ENCODE measurements around the gene CAVIN1.
A peak's percentile ranks its signal among the peaks of the same experiment; 100 is the strongest.

The CAVIN1 gene

GRCh38 chr17:42422958-42423712 is at the start of gene CAVIN1:
Gene CAVIN1, minus strand, starts transcription at chr17:42423256. Its CDS starts 159 bp downstream, at chr17:42423097.
- Histone ChIP-seq H3K4me3 (peak within 1 kb of the TSS; percentile 86 to 99), H3K4me1 (peaks cover 0 to 55% (median 36%) of the 10 kb centered on the region in 4 donors), H3K27ac (peak within 1 kb of the TSS; percentile 98 to 100), H3K9me3 (no peaks in the 10 kb centered on the region), H3K27me3 (no peaks in the 10 kb centered on the region), H3K36me3 (no peaks in the 10 kb centered on the region)
- DNase-seq = peak; percentile 99 to 100
- intact Hi-C loops (cut with DNase I; ENCODE audit: low total_unique reads) = loop anchor here (5.0 kb wide), 1 partner anchor 99 kb away; no protein-coding TSS in a partner anchor
- peak in 1 of 2 experiments; percentile 5 for TF ChIP-seq CTCF (IDR thresholded peaks at IDR 0.05)

- no peak overlapping the region for H3K4me3 ChIP-seq
- H3K9me3 ChIP-seq = no peaks in the 10 kb centered on the region
- no peak for DNase-seq
- no peaks in the 10 kb centered on the region for H3K4me1 ChIP-seq
- H3K27ac ChIP-seq = no peak overlapping the region
- TF ChIP-seq CTCF (IDR thresholded peaks at IDR 0.05) = no peak
- intact Hi-C loops (cut with DNase I; ENCODE audit: low total_unique reads) = no loop called here
- H3K36me3 ChIP-seq = peaks cover 65 to 83% (median 71%) of the 10 kb centered on the region in 3 donors
- no peaks in the 10 kb centered on the region for H3K27me3 ChIP-seq
Observed at GRCh38 chr17:42467889-42468288, 44.8 kb upstream of the CAVIN1 start.

GRCh38 chr17:42463976-42464400 is 40.9 kb upstream of the CAVIN1 start:
- TF ChIP-seq CTCF (IDR thresholded peaks at IDR 0.05) = no peak
- Histone ChIP-seq H3K4me1 (peaks cover 0 to 19% (median 9%) of the 10 kb centered on the region in 4 donors), H3K27ac (no peak overlapping the region), H3K36me3 (peaks cover 35 to 61% (median 40%) of the 10 kb centered on the region in 3 donors), H3K4me3 (no peak overlapping the region), H3K9me3 (no peaks in the 10 kb centered on the region), H3K27me3 (no peaks in the 10 kb centered on the region)
- intact Hi-C loops (cut with DNase I; ENCODE audit: low total_unique reads) = no loop called here
- no peak for DNase-seq

- intact Hi-C loops (cut with DNase I; ENCODE audit: low total_unique reads) = no loop called here
- peaks cover 0 to 27% (median 13%) of the 10 kb centered on the region in 4 donors for H3K4me1 ChIP-seq
- peaks cover 5 to 28% (median 10%) of the 10 kb centered on the region in 3 donors for H3K36me3 ChIP-seq
- DNase-seq = no peak
- TF ChIP-seq CTCF (IDR thresholded peaks at IDR 0.05) = no peak
- no peaks in the 10 kb centered on the region for H3K9me3 ChIP-seq
- H3K4me3 ChIP-seq = peak overlapping the region; percentile 57 to 62
- H3K27me3 ChIP-seq = no peaks in the 10 kb centered on the region
- H3K27ac ChIP-seq = peak overlapping the region; percentile 85 to 87
Observed at GRCh38 chr17:42460371-42460770, 37.3 kb upstream of the CAVIN1 start.

- intact Hi-C loops (cut with DNase I; ENCODE audit: low total_unique reads) = no loop called here
- Histone ChIP-seq H3K36me3 (peaks cover 5 to 23% (median 10%) of the 10 kb centered on the region in 3 donors), H3K27me3 (no peaks in the 10 kb centered on the region), H3K27ac (peak overlapping the region; percentile 85 to 87), H3K9me3 (no peaks in the 10 kb centered on the region), H3K4me1 (peaks cover 0 to 27% (median 13%) of the 10 kb centered on the region in 4 donors), H3K4me3 (peak overlapping the region; percentile 57 to 62)
- DNase-seq = no peak
- TF ChIP-seq CTCF (IDR thresholded peaks at IDR 0.05) = no peak
Observed at GRCh38 chr17:42459801-42460281, 36.8 kb upstream of the CAVIN1 start.
